H9 (cell line): ENCODE measurements around the gene SERPINC1. TPM values are rescaled to one million over a fixed set of nuclear protein-coding genes. Genes with fewer than 3 reads are reported as not detected.
"Not testable (repeated sequence)": the region's sequence is repeated elsewhere in the genome, so short reads cannot be mapped to it uniquely, and the experiment has no call there.

Experiments used
- DNase-seq: peaks from one replicate; pipeline ENCODE4 v3.0.0-alpha.2; 2017
- H2AFZ ChIP-seq: one replicate; pipeline ENCODE4 v1.6.1; 2013; ENCODE audit warnings: mild to moderate bottlenecking, low read length, control low read depth, moderate library complexity
- H2AK5ac ChIP-seq: 2 replicates; pipeline ENCODE4 v1.6.1; 2013; ENCODE audit warnings: low read length, control low read depth, mixed read lengths; ENCODE audit not compliant: insufficient read length
- H2BK120ac ChIP-seq: one replicate; pipeline ENCODE4 v1.6.1; 2013; ENCODE audit warnings: low read depth, mild to moderate bottlenecking, low read length, control low read depth, inconsistent platforms; ENCODE audit not compliant: poor library complexity, severe bottlenecking
- H2BK12ac ChIP-seq: 2 replicates; pipeline ENCODE4 v1.6.1; 2013; ENCODE audit warnings: low read length, control low read depth, mixed read lengths, low read depth; ENCODE audit not compliant: insufficient read length
- H2BK15ac ChIP-seq: 2 replicates; pipeline ENCODE4 v1.6.1; 2013; ENCODE audit warnings: low read depth, low read length, control low read depth
- H2BK20ac ChIP-seq: one replicate; pipeline ENCODE4 v1.6.1; 2013; ENCODE audit warnings: low read depth, mild to moderate bottlenecking, low read length, control low read depth, inconsistent platforms; ENCODE audit not compliant: poor library complexity, severe bottlenecking
- H2BK5ac ChIP-seq: 2 replicates; pipeline ENCODE4 v1.6.1; 2013; ENCODE audit warnings: low read length, control low read depth, mixed read lengths; ENCODE audit not compliant: insufficient read length
- H3K14ac ChIP-seq: 2 replicates; pipeline ENCODE4 v1.6.1; 2013; ENCODE audit warnings: low read length, control low read depth; ENCODE audit not compliant: insufficient read depth
- H3K18ac ChIP-seq: 2 replicates; pipeline ENCODE4 v1.6.1; 2013; ENCODE audit warnings: low read depth, mild to moderate bottlenecking, mixed read lengths, low read length, control low read depth; ENCODE audit not compliant: insufficient read length
- H3K23ac ChIP-seq: 2 replicates; pipeline ENCODE4 v1.6.1; 2013; ENCODE audit warnings: low read length, control low read depth, mixed read lengths, low read depth; ENCODE audit not compliant: insufficient read length
- H3K23me2 ChIP-seq: 2 replicates; pipeline ENCODE4 v1.6.1; 2013; ENCODE audit warnings: low read depth, mild to moderate bottlenecking, mixed read lengths, low read length, control low read depth; ENCODE audit not compliant: insufficient read length, poor library complexity, severe bottlenecking
- H3K27ac ChIP-seq: 2 replicates; pipeline ENCODE4 v1.5.1; 2013; ENCODE audit warnings: low read length, control low read depth, mixed read lengths, low read depth; ENCODE audit not compliant: insufficient read length
- H3K27me3 ChIP-seq: 2 replicates; pipeline ENCODE4 v1.6.1; 2013; ENCODE audit warnings: low read length, control low read depth, inconsistent platforms; ENCODE audit not compliant: insufficient read depth
- H3K4ac ChIP-seq: 2 replicates; pipeline ENCODE4 v1.6.1; 2013; ENCODE audit warnings: low read depth, mild to moderate bottlenecking, control low read depth, inconsistent platforms, low read length, moderate library complexity
- H3K4me1 ChIP-seq: 2 replicates; pipeline ENCODE4 v1.6.1; 2013; ENCODE audit warnings: low read length, control low read depth, inconsistent platforms; ENCODE audit not compliant: insufficient read depth
- H3K4me2 ChIP-seq: 2 replicates; pipeline ENCODE4 v1.6.1; 2013; ENCODE audit warnings: low read length, control low read depth, mixed read lengths; ENCODE audit not compliant: insufficient read length, insufficient read depth
- H3K56ac ChIP-seq: 2 replicates; pipeline ENCODE4 v1.6.1; 2013; ENCODE audit warnings: low read depth, mild to moderate bottlenecking, mixed read lengths, low read length, control low read depth; ENCODE audit not compliant: insufficient read length
- H3K79me1 ChIP-seq: 2 replicates; pipeline ENCODE4 v1.6.1; 2013; ENCODE audit warnings: low read depth, mild to moderate bottlenecking, moderate library complexity, low read length, control low read depth, inconsistent platforms; ENCODE audit not compliant: insufficient read depth, poor library complexity, severe bottlenecking
- H3K79me2 ChIP-seq: 2 replicates; pipeline ENCODE4 v1.6.1; 2013; ENCODE audit warnings: low read length, control low read depth, inconsistent platforms; ENCODE audit not compliant: insufficient read depth
- H3K9ac ChIP-seq: 2 replicates; pipeline ENCODE4 v1.6.1; 2013; ENCODE audit warnings: low read length, control low read depth, mixed read lengths; ENCODE audit not compliant: insufficient read length; ENCODE audit errors: extremely low read depth
- H3K9me3 ChIP-seq: one replicate; pipeline ENCODE4 v1.6.1; 2013; ENCODE audit warnings: low read depth, low read length, inconsistent platforms; ENCODE audit not compliant: control insufficient read depth
- H3T11ph ChIP-seq: one replicate; pipeline ENCODE4 v1.6.1; 2013; ENCODE audit warnings: mild to moderate bottlenecking, low read length, control low read depth, inconsistent platforms
- H4K20me1 ChIP-seq: one replicate; pipeline ENCODE4 v1.6.1; 2013; ENCODE audit not compliant: control insufficient read depth, insufficient read length, insufficient read depth
- H4K5ac ChIP-seq: 2 replicates; pipeline ENCODE4 v1.6.1; 2013; ENCODE audit warnings: low read depth, mild to moderate bottlenecking, mixed read lengths, low read length, control low read depth; ENCODE audit not compliant: insufficient read length
- H4K8ac ChIP-seq: replicated peaks from 2 replicates; pipeline ENCODE4 v1.6.1; 2013; ENCODE audit warnings: low read length, control low read depth, mixed read lengths, low read depth; ENCODE audit not compliant: insufficient read length
- H4K91ac ChIP-seq: 2 replicates; pipeline ENCODE4 v1.6.1; 2013; ENCODE audit warnings: low read depth, mild to moderate bottlenecking, moderate library complexity, mixed read lengths, low read length, control low read depth; ENCODE audit not compliant: insufficient read length
- H3K27ac Mint-ChIP-seq, 3 experiments: 2 replicates in 2 of 3; 3 replicates in 1 of 3; pipeline ENCODE4 v1.8.0; 2020 to 2021; ENCODE audit warnings: mixed read lengths in 3 of 3, mild to moderate bottlenecking in 1 of 3, moderate library complexity in 1 of 3
- H3K27me3 Mint-ChIP-seq: 2 replicates; pipeline ENCODE4 v1.8.0; 2021; ENCODE audit warnings: low read depth, mild to moderate bottlenecking, moderate library complexity, mixed read lengths
- H3K36me3 Mint-ChIP-seq, 3 experiments: 2 replicates in 2 of 3; 3 replicates in 1 of 3; pipeline ENCODE4 v1.8.0; 2020 to 2021; ENCODE audit warnings: low read depth in 3 of 3, mixed read lengths in 3 of 3; ENCODE audit not compliant: insufficient read depth in 1 of 3
- H3K4me1 Mint-ChIP-seq, 2 experiments: 2 replicates each; pipeline ENCODE4 v1.8.0; 2020; ENCODE audit warnings: mixed read lengths in 2 of 2
- H3K4me3 Mint-ChIP-seq, 2 experiments: 2 replicates in 1 of 2; 3 replicates in 1 of 2; pipeline ENCODE4 v1.8.0; 2020 to 2021; ENCODE audit warnings: mild to moderate bottlenecking in 2 of 2, mixed read lengths in 2 of 2, moderate library complexity in 1 of 2
- H3K9me3 Mint-ChIP-seq, 2 experiments: 2 replicates in 1 of 2; 3 replicates in 1 of 2; pipeline ENCODE4 v1.8.0; 2020; ENCODE audit warnings: mild to moderate bottlenecking in 2 of 2, mixed read lengths in 2 of 2, moderate library complexity in 1 of 2
- CTCF ChIP-seq: fragments of 200-600 bp; sonication (generic); conservative IDR thresholded peaks from 3 replicates; pipeline ENCODE4 v1.8.0; 2021; ENCODE audit warnings: antibody characterized with exemption, mild to moderate bottlenecking
- WGBS: extraction: QIAGEN DNeasy Blood & Tissue Kit; methylation state at CpG from one replicate; pipeline ENCODE4 v1.1.7; 2013; ENCODE audit warnings: missing lambda C conversion rate, low lambda C conversion rate, mixed read lengths; ENCODE audit not compliant: insufficient read length; ENCODE audit errors: extremely low coverage; 5-methylcytosine and 5-hydroxymethylcytosine counted together
- total RNA-seq: library from RNA; stranded (reverse); gene quantifications from 2 replicates; pipeline ENCODE4 v1.2.1, GENCODE V29; 2021

SERPINC1 gene
- total RNA-seq, 1 experiment from 2014 or later = not detected

- Mint-ChIP-seq H3K4me1 (peaks cover 8 to 15% of the 10 kb centered on the region in 2 experiments), H3K9me3 (no peaks in the 10 kb centered on the region), H3K27me3 (no peaks in the 10 kb centered on the region), H3K36me3 (peaks cover 28 to 79% (median 54%) of the 10 kb centered on the region in 3 experiments), H3K27ac (no peak overlapping the region), H3K4me3 (no peak overlapping the region)
- no peak overlapping the region for H3T11ph ChIP-seq
- no peaks in the 10 kb centered on the region for H3K9me3 ChIP-seq
- H3K23me2 ChIP-seq = no peaks in the 10 kb centered on the region
- H3K27me3 ChIP-seq = no peaks in the 10 kb centered on the region
- H2BK5ac ChIP-seq = no peak overlapping the region
- H4K91ac ChIP-seq = no peak overlapping the region
- no peak overlapping the region for H3K14ac ChIP-seq
- H3K9ac ChIP-seq = no peak overlapping the region
- no peak overlapping the region for H4K5ac ChIP-seq
- H2BK15ac ChIP-seq = no peak overlapping the region
- DNase-seq = no peak
- no peak overlapping the region for H4K8ac ChIP-seq
- TF ChIP-seq CTCF = no peak
- no peaks in the 10 kb centered on the region for H4K20me1 ChIP-seq
- no peaks in the 10 kb centered on the region for H3K79me2 ChIP-seq
- WGBS = no CpG with 5 or more reads among the region's 1 CpG
- H3K18ac ChIP-seq = no peak overlapping the region
- no peaks in the 10 kb centered on the region for H3K79me1 ChIP-seq
- no peak overlapping the region for H3K4me2 ChIP-seq
- H3K56ac ChIP-seq = no peak overlapping the region
- H3K4ac ChIP-seq = no peak overlapping the region
- H2AFZ ChIP-seq = no peak overlapping the region
- H2BK120ac ChIP-seq = no peak overlapping the region
- H3K27ac ChIP-seq = no peak overlapping the region
- H2BK12ac ChIP-seq = no peak overlapping the region
- H3K4me1 ChIP-seq = no peaks in the 10 kb centered on the region
- H2BK20ac ChIP-seq = no peak overlapping the region
- H2AK5ac ChIP-seq = no peak overlapping the region
- H3K23ac ChIP-seq = no peak overlapping the region
These were observed 57.1 kb downstream of the SERPINC1 start for GRCh38 chr1:173860065-173860464.

GRCh38 chr1:173859547-173859946, 57.6 kb downstream of the SERPINC1 start:
- H3K27ac ChIP-seq, H3K27ac Mint-ChIP-seq, H4K91ac ChIP-seq, H3K79me2 ChIP-seq, H4K5ac ChIP-seq, H4K8ac ChIP-seq, DNase-seq, H3K4ac ChIP-seq, H2AFZ ChIP-seq, H2BK15ac ChIP-seq, H2BK20ac ChIP-seq, H3K9ac ChIP-seq, H2BK5ac ChIP-seq, H3K56ac ChIP-seq, H3K4me3 Mint-ChIP-seq, H3K27me3 Mint-ChIP-seq, H3K18ac ChIP-seq, H3K79me1 ChIP-seq, H3K9me3 ChIP-seq, H3K4me1 ChIP-seq, H4K20me1 ChIP-seq, H3K23me2 ChIP-seq, H2BK120ac ChIP-seq, H2AK5ac ChIP-seq, H3K4me2 ChIP-seq, H3K23ac ChIP-seq, H3K9me3 Mint-ChIP-seq, H3T11ph ChIP-seq, H3K14ac ChIP-seq, H3K27me3 ChIP-seq, H2BK12ac ChIP-seq: not testable (repeated sequence)
- peaks cover 6 to 11% of the 10 kb centered on the region in 2 experiments for H3K4me1 Mint-ChIP-seq
- WGBS = no CpG with 5 or more reads among the region's 5 CpGs
- peaks cover 23 to 79% (median 54%) of the 10 kb centered on the region in 3 experiments for H3K36me3 Mint-ChIP-seq
